ENCODE results near the gene ZCCHC14.
"Not testable (repeated sequence)": the region's sequence is repeated elsewhere in the genome, so short reads cannot be mapped to it uniquely, and the experiment has no call there.

Gene ZCCHC14

DNA sequence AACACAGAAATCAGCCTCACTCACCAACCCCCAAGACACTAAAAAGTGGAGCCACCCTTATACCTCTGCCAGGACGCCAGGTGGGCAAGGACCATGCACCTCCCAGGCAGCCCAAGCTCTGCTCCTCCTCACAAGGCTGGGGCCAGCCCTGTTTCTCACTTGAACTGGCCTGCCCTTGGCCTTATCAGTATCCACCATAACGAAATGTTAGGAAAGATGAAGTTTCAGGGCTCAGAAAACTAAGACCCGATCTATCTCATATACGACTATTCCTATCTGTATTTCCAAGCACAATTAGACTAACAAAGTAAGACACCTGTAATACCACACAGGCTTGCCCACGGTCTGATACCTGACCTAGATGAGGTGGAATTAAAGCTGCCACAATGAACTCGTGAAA lies 116.2 kb downstream of the ZCCHC14 start:
- FAIRE-seq = no peak

DNA sequence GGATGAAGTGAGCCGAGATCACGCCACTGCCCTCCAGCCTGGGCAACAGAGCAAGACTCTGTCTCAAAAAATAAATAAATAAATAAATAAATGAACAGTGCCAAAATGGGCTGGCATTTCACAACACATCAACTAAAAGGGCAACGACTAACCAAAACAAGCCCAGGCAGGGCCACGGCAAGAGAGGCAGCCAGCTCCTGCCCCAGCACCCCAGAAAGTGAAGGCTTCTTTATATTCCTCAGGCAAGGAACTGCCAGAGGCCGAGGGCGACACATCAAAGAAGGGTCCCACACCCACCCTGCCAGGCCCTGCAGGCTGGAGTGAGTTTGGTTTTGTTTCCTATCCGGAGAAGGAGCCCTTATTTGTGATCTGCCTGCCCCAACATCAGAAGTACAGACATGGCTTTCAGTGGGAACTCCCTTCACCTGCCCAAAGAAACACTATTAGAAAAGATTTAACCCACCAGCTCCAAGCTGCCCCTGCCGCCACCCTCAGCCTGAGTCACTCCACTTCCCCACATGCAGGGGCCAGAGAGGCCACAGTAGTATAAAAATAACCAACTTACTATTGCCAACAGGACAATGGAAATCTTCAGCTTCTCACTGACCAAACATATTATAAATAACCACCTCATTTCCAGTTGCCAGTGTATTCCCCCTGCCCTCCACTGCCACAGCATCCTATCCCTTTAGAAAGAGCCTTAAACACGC lies 117.2 kb downstream of the ZCCHC14 start:
- no peak for FAIRE-seq

DNA sequence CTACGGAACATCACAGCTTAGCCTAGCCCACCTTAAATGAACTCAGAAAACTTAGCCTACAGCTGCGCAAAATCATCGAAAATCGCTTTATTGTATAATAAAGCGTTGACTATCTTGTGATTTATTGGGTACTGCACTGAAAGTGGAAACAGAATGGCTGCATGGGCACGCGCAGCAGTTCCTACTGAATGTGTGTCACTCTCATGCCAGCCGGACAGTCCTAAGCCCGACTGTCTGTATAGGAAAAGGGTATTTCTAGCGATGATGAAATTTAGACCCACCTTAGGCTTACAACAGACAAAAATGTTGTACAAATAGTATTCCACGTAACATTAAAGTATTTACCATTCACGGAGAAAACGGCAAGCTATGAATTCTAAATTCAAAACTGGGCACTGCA lies 118.5 kb downstream of the ZCCHC14 start:
- FAIRE-seq = no peak

DNA sequence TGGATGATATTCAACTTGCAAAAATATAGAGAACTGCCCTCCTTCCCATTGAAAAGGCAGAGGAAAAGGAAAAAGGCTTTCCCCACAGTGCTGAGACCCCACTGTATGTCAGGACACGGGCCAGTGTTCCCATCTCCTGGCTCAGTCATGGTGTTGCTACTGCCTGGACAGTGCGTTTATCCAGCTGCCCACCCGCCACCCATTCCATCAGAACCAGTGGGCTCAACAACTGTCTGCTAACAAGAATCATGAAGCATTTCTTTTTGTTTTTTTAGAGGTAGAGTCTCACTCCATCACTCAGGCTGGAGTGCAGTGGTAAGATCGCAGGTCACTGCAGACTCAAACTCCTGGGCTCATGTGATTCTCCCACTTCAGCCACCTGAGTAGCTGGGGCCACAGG lies 120.5 kb downstream of the ZCCHC14 start:
- FAIRE-seq = no peak

DNA sequence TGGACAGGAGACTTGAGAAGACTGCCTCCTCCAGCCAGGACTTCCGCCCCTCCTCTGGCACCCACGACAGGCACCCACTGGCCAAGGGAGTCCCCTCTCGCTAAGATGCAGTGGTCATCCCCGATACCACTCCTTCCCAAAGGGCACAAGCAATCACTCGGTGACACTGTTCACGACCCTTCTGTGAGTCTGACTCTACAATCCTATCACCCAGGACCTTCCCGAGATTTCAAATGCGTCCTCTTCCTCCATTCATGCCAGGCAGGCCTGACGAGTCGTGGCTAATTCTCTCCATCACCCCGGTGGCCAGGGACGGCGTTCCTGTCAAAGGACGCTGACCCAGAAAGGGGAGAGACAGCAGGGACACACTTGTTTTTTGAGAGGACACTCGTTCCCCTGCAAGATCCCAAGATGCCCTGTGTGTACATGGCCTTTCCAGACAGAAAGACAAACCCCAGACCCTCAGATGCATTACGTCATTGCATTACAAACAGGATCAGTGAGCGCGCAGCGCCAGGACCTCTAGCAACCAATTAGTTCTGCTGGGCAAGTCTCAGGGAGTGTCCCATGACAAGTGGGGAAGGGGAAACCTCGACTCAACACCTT lies 121.5 kb downstream of the ZCCHC14 start:
- no peak for FAIRE-seq

DNA sequence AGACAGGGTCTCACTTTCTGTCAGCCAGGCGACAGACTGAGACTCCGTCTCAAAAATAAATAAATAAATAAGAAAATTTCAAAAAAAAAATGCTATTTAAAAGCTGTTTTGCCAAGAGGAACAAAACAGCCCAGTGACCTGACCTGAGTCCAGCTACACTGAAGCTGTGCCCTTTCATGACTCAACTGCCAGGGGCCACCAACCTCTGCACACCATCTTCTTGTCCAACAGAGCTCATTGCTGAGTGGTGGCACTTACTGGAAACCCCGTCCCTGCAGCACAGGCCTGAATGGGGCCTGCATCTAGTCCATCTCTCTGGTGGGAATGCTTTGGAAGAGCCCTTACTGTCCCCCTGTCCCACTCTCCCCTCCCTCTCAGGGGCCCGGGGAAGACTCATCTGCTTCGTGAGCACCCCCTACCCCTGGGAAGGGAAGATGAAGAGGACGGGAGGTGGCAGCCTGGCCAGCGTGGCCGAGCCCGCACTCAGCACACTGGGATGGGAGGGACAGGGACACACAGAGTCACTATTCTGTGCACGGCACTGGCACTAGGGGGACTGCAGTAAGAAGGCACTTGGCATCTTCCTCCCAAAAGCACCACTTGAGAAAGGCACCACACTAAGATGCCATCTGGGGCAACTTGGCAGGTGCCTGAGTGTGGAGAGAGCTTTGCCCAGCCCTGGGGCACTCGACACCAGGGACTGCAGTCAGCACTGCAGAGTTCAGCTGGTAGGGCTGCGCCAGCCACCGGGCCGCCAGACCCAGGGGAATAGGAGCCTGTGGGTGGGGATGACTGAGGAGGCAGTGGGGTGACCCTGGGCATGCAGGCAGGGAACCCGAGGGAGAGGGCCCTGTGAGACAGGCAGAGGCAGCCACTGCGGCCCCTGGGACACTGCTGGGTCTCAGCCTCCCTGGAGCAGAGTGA lies 122.8 kb downstream of the ZCCHC14 start:
- FAIRE-seq = no peak

DNA sequence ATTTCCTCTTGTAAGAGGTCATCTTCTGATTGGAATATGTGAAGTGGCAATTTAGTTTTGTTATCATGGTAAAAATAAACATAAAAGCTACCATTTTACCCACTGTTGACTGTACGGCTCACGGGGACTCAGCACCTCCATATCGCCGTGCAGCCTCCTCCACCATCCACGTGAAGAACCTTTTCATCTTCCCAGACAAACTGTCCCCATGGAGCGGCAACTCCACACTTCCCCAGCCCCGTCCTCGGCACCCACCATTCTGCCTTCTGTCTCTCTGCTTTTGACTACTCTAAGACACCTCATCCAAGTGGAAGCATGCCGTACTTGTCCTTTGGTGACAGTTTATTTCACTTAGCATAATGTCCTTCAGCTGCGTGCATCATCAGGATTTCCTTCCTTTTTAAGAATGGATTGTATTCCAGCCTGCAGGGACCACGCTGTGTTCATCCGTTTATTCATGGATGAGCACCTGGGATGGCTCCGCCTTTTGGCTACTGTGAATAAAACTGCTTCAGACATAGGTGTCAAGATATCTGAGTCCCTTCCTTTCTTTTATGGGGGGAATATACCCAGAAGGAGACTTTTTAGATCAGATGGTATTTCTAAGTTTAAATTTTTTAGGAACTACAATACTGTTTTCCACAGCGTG lies 123.6 kb downstream of the ZCCHC14 start:
- no peak for FAIRE-seq

DNA sequence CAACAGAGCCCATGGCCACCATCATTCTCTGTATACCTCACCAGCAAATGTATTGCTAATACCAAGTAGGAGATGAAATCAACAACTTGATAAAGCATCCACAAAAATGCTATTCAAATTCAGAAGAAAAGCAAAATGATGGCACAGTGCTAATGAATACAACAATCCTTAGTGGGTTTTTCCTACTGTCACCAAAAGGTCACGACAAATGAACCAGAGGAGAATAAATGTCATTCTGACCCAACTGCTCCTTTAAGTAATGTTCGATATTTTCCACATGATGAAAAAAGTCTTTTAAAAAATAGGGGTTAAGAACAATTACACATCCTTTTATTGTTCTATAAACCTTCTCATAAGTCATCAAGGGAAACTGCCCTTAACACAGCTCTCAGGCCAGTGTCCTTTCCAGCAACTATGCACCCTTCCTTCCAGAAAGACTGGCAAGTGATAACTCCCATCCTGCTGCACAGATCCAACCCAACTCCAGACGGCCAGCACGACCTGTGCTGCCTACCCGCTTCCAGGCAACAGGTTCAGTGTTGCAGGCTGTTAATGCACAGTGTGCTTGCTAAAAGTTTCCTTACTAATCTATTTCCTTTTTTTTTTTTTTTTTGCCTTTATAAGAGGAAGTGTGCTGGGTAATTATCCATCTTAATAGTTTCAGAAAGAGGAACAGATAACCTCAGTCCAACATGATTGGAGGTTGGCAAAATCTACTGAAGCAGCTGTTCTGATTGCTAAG lies 124.6 kb downstream of the ZCCHC14 start:
- FAIRE-seq = no peak

DNA sequence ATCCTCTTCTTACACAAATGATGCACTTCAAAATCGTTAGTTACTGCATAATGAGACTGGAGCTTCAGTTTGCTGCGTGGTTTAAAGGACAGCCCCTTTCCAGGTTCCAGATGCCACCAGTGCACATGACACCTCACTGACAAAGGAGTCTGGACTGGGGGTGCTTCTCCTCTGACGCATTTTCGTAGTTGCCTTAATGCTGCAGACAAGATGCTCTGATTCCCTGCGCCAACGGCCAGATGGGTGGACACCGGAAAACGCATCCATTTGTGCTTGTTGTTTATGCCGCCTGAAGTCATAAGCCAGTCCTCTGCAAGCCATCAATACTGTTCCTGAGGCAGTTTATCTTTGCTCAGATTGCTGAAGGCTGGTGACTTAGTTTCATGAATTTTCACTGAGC lies 125.3 kb downstream of the ZCCHC14 start:
- no peak for FAIRE-seq

DNA sequence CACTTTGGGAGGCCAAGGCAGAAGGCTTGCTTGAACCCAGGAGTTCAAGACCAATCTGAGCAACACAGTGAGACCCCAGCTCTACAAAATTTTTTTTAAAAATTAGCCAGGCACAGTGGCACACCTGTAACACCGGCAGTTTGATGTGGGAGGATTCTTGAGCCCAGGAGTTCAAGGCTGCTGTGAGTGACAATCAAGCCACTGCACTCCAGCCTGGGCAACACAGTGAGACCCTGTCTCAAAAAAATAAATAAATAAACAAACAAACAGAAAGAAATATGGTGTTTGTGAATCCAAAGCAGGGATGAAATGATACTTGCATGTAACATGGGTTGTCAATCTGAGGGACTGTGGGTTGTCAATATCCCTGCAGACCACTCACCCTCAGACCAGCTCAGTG lies 125.9 kb downstream of the ZCCHC14 start:
- FAIRE-seq = no peak

DNA sequence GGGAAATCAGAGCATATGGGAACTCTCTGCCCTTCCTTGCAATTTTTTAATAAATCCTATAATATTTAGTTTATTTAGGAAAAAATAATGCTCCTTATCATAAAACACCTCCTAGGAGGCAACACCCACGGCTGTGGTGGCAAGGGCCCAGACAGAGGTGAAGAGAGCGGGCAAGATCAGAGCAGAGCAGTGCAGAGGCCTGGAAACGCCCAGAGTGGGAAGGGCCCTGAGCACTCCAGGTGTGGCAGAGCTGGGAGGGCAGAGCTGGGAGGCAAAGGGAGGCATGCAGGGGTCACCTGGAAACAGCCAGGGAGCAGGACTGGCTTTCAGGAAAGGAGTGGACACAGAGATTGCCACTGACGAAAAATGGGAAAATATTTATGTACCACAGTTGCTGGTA lies 126.5 kb downstream of the ZCCHC14 start:
- FAIRE-seq = no peak

DNA sequence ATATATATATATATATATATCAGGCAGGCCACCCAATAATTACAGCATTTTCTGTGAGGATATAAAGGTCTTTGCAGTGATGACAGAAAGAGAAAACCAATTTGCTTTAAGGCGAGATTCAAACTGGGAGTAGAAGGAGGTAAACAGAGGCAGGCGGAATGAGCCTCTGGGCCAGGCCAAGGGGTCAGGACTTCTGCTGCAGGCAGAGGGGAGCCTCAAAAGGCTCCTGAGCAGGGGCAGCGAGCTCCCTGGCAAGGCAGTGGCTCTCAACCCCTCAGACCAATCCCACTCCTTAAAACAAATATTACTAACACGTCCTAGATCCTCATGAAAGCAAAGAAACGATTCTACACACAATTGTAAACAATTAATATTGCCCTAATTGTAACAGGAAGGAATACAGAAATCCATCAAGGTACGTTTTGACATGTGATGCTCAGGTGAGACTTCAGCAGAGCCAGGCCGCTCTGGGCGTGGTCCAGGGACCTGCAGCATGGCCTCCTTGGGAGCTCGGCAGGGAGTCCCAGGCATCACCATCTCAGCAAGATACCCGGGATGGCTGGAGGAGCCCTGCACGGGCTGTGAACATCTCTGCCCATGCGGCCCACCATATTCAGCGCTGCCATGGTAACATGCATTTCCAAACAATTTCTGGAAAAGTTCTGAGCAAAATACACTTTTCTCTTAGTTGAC lies 127.7 kb downstream of the ZCCHC14 start:
- FAIRE-seq = no peak

DNA sequence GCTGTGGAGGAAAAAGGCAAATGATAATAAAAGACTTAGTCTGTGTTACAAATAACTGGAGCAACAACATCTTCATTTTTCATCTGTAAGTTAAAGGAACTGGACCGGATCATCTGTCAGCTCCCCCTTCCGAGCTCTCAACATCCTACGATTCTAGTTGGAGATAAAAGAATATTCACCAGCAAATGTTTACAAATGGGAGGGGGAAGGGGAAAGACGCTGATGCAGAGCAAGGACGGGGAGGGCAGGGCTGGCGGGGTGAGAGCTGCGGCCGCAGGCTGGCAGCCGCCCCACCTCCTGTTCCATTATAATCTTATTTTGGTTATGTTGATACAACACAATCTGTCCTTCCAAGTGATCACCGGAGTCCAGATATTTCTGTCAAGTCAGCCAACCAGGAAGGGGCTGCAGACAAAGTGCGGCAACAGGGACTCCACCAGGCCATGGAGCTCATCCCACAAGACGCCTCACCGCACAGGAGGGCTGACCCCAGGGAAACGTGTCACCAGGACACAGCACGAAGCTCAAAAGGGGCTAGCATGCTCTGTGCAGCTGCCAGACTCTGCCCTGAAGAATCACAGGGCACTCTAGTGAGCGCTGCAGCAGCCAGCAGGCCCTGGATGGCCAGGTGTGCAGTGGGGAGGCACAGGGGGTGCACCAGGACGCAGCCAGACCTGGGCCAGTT lies 128.9 kb downstream of the ZCCHC14 start:
- no peak for FAIRE-seq

DNA sequence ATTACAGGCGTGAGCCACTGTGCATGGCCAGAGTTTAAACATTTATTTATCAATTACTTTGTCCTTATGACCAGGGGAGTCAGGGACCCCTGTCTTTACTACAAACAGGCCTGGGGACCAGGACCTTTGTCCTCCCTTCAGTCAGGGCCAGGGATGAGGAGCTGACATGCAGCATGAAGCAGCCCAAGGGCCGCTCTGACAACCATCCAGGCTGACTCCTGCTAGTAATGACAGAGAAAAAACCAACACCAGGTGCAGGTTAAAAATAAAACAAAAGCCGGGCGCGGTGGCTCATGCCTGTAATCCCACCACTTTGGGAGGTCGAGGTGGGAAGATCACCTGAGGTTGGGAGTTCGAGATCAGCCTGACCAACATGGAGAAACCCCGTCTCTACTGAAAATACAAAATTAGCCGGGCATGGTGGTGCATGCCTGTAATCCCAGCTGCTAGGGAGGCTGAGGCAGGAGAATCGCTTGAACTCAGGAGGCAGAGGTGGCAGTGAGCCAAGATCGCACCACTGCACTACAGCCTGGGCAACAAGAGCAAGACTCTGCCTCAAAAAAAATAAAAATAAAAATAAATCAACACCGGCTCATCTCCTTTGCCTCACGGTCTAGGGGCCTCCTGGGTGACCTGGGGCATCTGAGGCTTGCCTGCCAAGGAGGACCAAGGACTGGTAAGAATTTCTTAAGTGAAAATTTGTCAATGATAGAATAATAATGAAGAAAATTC lies 129.8 kb downstream of the ZCCHC14 start:
- FAIRE-seq = not testable (repeated sequence)

DNA sequence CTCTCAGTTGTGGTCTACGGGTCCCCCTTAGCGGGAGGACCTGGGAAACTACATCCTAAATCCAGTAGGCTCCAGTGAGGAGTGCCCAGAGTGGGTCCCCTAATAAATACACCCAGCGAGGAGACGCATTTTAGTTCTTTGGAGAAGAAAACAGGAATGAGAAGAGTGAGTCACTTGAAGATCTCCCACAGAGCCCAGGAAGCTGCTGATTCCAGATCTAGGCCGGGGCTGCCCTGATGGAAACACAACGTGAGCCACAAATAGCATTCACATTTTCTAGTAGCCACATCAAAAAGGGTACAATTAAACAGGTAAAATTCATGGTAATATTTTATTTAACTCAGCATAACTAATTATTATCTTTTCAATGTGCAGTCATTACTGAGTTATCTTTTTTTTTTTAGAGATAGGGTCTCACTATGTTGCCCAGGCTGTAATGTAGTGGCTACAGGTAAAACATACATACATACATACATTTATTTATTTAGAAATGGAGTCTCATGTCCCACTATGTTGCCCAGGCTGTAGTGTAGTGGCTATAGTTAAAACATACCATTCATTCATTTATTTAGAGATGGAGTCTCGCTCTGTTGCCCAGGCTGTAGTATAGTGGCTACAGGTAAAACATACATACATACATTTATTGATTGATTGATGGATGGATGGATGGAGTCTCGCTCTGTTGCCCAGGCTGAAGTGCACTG lies 130.8 kb downstream of the ZCCHC14 start:
- FAIRE-seq = no peak

DNA sequence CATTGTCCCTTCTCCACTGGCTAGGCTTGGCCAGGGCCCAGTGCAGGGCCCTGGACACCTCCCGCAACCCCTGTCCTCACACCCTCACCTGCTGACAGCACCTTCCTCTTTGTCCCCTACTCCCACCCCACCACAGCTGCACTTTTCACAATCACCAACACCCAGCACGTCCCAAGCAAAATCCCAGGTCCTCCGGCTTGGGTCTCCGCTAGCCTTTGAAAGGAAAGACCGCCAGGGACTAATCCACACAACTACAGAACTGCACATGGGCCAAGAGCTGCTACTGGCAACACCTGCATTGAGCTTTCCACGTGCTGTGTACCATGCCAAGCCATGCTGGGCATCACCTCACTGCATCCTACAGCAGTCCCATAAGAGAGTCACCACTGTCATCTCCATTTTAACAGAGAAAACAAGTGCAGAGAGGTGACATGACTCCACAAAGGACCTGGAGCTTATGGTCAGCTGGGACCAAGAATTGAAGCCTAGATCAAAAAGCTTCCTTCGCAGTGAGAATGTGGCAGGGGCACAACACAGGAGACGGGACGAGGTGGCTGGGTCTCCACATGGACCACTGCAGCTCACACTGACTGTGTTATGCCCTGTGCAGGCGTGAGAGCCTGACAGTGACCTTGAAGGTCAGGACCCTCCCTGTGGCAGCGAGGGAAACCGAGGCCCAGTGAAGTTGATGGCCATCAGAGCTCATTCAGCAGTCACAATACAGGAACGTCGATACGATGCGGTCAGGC lies 131.8 kb downstream of the ZCCHC14 start:
- FAIRE-seq = no peak

DNA sequence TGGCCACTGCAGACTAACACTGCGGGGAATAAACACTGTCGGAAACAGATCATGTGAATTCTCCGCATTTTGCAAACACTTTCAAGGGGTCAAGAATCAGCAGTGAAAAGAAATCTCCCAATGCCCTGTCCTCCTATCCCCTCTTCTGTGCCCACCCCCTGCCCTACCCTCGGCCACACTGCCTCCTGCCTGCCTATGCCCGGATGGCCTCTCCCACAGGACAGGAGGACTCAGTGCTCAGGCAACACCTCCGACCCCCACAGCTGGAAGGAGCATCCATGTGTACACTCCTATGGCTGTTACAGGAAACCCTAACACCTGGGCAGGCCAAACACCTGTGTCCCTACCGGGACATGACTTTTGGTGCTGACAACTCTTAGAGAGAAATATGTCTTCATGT lies 133.7 kb downstream of the ZCCHC14 start:
- FAIRE-seq = no peak

DNA sequence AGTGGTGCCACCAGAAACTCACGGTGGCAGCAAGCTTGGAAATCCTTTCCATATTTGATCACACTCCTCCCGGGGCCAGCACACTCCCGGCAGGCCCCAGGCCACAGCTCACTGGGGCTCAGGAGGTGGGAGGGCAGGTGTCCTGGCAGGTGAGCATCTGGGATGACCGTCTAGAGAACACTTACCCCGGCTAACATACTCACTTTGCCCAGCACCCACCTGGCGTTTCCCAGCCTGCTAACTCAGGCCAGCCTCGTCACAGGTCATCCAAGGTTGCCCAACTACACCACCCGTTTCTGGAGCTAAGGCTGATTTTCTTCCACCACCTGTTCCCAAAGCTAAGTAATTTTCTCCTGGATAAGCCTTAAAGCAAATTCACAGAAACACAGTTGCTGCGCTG lies 134.1 kb downstream of the ZCCHC14 start:
- FAIRE-seq = no peak

DNA sequence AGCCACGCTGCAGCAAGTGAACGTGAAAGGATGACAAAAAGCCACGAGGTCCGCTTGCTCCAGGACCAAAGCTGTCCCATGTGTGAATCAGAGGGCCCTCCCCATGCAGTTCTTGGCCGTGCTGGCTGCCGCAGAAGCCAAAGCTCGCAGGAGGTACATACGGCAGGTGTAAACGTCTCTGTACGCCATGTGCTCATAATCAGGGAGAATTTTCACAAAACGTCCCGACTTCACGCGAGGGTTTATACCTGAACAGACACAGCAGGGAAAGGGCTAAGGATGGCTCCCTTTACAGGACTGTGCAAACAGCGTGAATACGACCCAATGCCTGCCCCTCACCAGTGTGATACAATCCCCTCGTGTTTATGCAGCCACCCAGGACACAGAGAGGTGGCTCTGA lies 134.6 kb downstream of the ZCCHC14 start:
- FAIRE-seq = no peak

Measured in endometrium (tissue), 2 donors.